ENCODE data around the gene ARL11. TPM values are rescaled to one million over a fixed set of nuclear protein-coding genes. Genes with fewer than 3 reads are reported as not detected.

ARL11 gene
- total RNA-seq = 0.09 TPM in 2 replicates

GRCh38 chr13:49627831-49628652 lies at the start of gene ARL11:
Gene ARL11 (plus strand): TSS chr13:49628507. CDS start chr13:49630448, 1,941 bp downstream.

DNA sequence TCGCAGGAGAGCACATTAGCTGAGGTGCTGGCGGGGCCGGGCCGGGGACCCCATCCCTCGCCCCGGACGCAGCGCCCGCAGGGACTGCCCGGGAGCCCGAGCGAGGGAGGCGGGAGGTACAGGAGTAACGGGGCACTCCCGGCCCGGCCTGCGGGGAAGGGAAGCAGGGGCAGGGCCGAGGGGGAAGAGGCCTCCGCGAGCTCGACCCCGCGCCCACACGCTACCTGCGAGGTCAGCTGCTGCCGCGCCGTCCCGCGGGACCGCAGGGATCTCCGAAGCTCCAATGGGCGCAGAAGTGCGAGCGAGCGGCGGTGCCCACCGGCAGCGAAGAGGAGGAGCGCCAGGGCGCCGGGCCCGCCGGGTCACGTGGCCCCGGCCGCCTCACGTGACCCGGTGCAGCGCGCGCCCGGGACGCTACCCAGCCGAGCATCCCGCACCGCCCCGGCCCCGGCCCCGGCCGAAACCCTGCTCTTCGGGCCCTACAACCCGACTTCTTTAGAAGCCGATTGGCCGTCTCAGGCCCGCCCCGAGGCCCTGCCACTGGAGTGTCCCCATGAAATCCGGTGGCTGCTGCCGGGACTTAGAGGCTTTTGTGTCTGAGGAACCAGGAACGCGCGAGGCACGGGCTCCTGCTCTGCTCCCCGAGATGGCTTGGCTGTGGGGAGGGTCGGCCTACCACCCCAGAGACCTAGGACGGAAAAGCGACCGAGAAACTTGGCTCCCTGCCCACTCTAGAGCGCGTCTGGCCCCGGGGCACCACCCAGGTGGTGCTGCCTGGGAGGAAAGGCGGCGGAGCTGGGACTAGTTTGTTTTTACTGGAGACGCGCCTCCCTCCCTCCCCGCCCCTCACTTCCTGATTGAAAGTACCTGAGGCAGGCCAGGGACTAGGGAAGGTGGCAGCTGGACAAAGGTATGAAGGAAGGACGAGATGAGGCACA lies 42.8 kb upstream of the ARL11 start, which contains the start of gene RCBTB1:
RCBTB1 (minus strand) TSS at position 339 of the 938 bp plus-strand sequence. CDS start 18,279 bp downstream, outside the sequence.

Other genes starting within 250 kb of the ARL11 start
- 4.4 and 6.7 TPM in 2 replicates for gene CAB39L, start 184.4 kb upstream of the ARL11 start, total RNA-seq
- gene SETDB2, start 184.2 kb upstream of the ARL11 start, total RNA-seq = 3.1 and 4.0 TPM in 2 replicates
- 6.6 and 7.2 TPM in 2 replicates for gene PHF11, start 132.6 kb upstream of the ARL11 start, total RNA-seq
- gene RCBTB1, start 42.9 kb upstream of the ARL11 start, total RNA-seq = 15.7 and 20.2 TPM in 2 replicates
- 40.9 and 89.0 TPM in 2 replicates for gene EBPL, start 63.0 kb downstream of the ARL11 start, total RNA-seq
- 32.9 and 42.4 TPM in 2 replicates for gene KPNA3, start 164.2 kb downstream of the ARL11 start, total RNA-seq

All from endothelial cell of coronary artery (primary cell).